ENCODE measurements around the gene HMMR. TPM values are rescaled to one million over a fixed set of nuclear protein-coding genes. Genes with fewer than 3 reads are reported as not detected.
"Not testable (repeated sequence)": the region's sequence is repeated elsewhere in the genome, so short reads cannot be mapped to it uniquely, and the experiment has no call there.

HMMR gene
- total RNA-seq, 1 donor from 2014 or later: 19.5 TPM

DNA sequence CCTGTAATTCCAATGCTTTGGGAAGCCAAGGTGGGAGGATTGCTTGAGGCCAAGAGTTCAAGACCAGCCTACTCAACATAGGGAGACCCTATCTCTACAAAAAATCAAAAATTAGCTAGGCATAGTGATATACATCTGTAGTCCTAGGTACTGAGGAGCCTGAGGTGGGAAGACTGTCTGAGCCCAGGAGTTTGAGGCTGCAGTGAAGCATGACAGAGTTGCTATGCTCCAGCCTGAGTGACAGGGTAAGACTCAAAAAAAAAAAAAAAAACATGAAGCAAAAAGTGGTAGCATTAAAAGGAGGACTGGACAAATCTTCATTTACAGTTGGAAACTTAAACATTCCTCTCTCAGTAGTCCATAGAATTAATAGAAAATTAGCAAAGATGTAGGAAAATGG is 13.2 kb upstream of the HMMR start:
- DNase-seq (ENCODE audit: low read depth): no peak
- H3K4me3 ChIP-seq (ENCODE audit: low read depth, low read length): no peak overlapping the region
- TF ChIP-seq, protein P1, sequence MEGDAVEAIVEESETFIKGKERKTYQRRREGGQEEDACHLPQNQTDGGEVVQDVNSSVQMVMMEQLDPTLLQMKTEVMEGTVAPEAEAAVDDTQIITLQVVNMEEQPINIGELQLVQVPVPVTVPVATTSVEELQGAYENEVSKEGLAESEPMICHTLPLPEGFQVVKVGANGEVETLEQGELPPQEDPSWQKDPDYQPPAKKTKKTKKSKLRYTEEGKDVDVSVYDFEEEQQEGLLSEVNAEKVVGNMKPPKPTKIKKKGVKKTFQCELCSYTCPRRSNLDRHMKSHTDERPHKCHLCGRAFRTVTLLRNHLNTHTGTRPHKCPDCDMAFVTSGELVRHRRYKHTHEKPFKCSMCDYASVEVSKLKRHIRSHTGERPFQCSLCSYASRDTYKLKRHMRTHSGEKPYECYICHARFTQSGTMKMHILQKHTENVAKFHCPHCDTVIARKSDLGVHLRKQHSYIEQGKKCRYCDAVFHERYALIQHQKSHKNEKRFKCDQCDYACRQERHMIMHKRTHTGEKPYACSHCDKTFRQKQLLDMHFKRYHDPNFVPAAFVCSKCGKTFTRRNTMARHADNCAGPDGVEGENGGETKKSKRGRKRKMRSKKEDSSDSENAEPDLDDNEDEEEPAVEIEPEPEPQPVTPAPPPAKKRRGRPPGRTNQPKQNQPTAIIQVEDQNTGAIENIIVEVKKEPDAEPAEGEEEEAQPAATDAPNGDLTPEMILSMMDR (conservative IDR thresholded peaks at IDR 0.05; ENCODE audit: low read depth, low read length): no peak

GRCh38 chr5:163447875-163448274 is 12.6 kb upstream of the HMMR start:
- DNase-seq (ENCODE audit: low read depth): no peak
- TF ChIP-seq, protein P1 (conservative IDR thresholded peaks at IDR 0.05; ENCODE audit: low read depth, low read length): no peak
- no peak overlapping the region for H3K4me3 ChIP-seq (ENCODE audit: low read depth, low read length)

DNA sequence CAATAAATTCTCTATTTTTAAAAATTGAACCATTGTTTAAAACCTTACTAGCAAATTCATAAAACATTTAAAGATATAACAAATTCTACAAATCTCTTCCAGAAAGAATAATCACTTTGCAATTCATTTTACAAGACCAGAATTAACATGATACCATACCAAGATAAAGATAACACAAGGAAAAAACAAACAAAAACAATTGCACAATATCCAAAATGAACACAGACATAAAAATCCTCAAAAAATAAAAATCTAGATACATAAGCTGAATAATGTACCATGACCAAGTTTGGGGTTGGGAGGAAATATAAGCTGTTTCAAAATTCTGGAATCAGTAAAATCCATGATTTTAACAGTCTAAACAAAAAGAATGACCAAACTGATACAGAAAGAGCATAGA is 11.9 kb upstream of the HMMR start:
- no peak for DNase-seq (ENCODE audit: low read depth)
- TF ChIP-seq, protein P1 (conservative IDR thresholded peaks at IDR 0.05; ENCODE audit: low read depth, low read length): no peak
- H3K4me3 ChIP-seq (ENCODE audit: low read depth, low read length): no peak overlapping the region

DNA sequence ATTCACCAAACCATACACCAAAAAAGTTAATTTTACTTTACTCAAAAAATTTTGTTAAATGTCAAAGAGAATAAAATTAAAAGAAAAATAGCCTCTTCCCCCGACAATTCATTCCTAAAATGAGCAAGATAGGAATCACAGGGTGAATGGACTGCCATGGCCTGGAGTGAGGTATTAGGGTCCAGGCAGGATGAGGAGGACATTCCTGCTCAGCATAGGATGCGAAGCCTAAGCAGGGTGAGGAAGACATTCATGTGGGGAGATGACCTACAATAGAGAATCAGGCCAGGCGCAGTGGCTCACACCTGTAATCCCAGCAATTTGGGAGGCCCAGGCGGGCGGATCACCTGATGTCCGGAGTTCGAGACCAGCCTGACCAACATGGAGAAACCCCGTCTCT is 8.9 kb upstream of the HMMR start:
- no peak for DNase-seq (ENCODE audit: low read depth)
- H3K4me3 ChIP-seq (ENCODE audit: low read depth, low read length): no peak overlapping the region
- TF ChIP-seq, protein P1 (conservative IDR thresholded peaks at IDR 0.05; ENCODE audit: low read depth, low read length): no peak

DNA sequence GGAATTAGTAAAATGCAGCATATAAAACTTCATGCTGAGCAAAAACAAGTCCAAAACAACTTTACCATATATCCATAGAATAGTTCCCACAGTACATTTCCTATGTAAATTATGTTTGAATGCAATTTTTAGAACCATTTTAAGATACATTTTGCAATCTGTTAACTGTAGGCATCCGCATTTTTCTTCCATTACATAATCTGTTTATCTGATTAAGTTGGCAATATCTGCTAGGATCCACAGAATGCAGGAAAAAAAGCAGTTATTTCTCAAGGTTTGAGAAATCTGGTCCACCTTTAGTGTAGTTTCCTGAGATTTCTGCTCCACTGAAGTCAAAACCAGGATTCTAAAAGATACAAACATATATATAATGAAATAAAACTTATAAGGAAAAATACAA is 6.7 kb upstream of the HMMR start:
- TF ChIP-seq, protein P1 (conservative IDR thresholded peaks at IDR 0.05; ENCODE audit: low read depth, low read length): no peak
- H3K4me3 ChIP-seq (ENCODE audit: low read depth, low read length): no peak overlapping the region
- no peak for DNase-seq (ENCODE audit: low read depth)

GRCh38 chr5:163455406-163455805 is 5.0 kb upstream of the HMMR start:
- not testable (repeated sequence) for H3K4me3 ChIP-seq (ENCODE audit: low read depth, low read length); DNase-seq (ENCODE audit: low read depth)

DNA sequence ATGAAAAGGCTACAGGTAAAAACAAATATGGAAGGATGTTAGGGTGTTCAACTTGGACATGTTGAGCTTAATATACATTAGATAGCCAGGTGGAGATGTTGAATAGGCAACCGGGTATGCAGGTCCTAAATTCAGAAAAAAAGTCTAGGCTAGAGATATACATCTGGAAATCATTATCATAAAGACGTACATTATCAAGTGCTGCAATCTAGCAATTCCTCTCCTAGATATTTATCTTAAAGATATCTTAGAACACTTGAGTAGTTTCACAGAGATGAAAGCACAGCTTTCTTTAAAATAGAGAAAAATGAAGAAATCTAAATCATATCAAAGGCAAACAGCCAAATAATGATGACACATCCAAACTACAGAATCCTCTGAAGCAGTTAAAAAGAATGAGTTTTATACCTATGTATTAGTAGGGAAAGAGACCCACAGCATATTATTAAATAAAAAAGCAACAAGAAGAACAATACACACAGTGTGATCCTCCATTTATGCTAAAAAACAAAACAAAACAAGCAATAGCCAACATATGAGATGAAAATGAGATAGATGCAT is 4.3 kb upstream of the HMMR start:
- no peak for DNase-seq (ENCODE audit: low read depth)
- TF ChIP-seq, protein P1 (conservative IDR thresholded peaks at IDR 0.05; ENCODE audit: low read depth, low read length): no peak
- H3K4me3 ChIP-seq (ENCODE audit: low read depth, low read length): no peak overlapping the region
